ENCODE measurements around the gene DESI1. TPM values are rescaled to one million over a fixed set of nuclear protein-coding genes. Genes with fewer than 3 reads are reported as not detected.

Gene DESI1
- total and polyA plus RNA-seq, 2 of the 13 experiments (the other 11 are each of a cell fraction or from before 2014, with no cell fraction given), result 21.6 to 29.2 TPM

DNA sequence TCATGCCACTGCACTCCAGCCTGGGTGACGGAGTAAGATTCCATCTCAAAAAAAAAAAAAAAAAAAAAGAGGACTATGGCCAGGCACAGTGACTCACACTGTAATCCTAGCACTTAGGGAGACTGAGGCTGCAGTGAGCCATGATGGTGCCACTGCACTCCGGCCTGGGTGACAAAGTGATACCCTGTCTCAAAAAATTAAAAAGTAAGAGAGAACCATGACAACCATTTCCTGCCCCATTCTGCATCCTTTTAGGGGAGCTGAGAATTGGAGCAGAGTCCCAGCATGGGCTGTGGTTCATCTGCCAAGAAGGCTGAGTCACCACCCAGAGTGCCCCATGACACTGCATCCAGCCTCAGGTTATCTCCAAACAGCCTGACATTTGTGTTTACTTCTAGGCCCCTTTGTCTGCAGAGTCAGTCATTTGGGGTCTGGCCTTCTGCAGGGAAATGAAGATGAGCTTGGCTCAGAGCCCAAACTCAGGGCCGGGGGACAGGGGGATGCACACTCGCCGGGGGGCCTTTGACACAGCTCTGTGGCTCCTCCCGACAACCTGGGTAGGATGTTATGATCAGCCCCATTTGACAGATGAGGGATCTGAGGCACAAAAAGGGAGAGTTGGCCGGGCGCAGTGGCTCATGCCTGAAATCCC, 55.3 kb downstream of the DESI1 start:
- in situ Hi-C loops (cut with HindIII; ENCODE audit: extremely low pct_ligation_motif_present, low pct_unique_long_range_greater_than_20kb), result no loop called here
- peak overlapping the region; percentile 45; the same call in 1 of the 2 replicates for H3K4me2 ChIP-seq (ENCODE audit: low read depth, low read length)
- H2AFZ ChIP-seq (ENCODE audit: low read length), result no peak overlapping the region
- DNase-seq (ENCODE audit: low spot score) (peak; percentile 55), FAIRE-seq (peak; percentile 28), ATAC-seq (peak; percentile 56)
- no peak overlapping the region for H3K27ac ChIP-seq (ENCODE audit: extremely low read length, insufficient read depth, low read length)
- H3K4me1 ChIP-seq (ENCODE audit: insufficient read depth, low read length), result peaks cover 51% of the 10 kb centered on the region
- H3K4me3 ChIP-seq (replicated peaks in 1 of 3; ENCODE audit: insufficient read depth in 1 of 3, low read depth in 2 of 3, low read length in 3 of 3), result no peak overlapping the region
- WGBS (ENCODE audit: low lambda C conversion rate), result 11% methylated on average over 8 of the region's 8 CpGs
- intact Hi-C loops (cut with micrococcal nuclease; ENCODE audit: unreplicated experiment), result no loop called here
- CTCF ChIA-PET (ENCODE audit: low intra/inter-chr PET ratio, low total read pairs), result interaction anchor here (1.2 kb wide), 1 partner anchor 11 kb away, joined by 5 read pairs; no protein-coding TSS in a partner anchor
- POLR2A ChIA-PET, result interaction anchor here (0.7 to 2.3 kb wide), 6 partner anchors 8 to 55 kb away, joined by 3 to 6 read pairs (median 4); partner anchors contain the start of gene PMM1
- H4K20me1 ChIP-seq (ENCODE audit: insufficient read depth, low read length), result no peaks in the 10 kb centered on the region
- no peaks in the 10 kb centered on the region for H3K36me3 ChIP-seq (replicated peaks in 1 of 2; ENCODE audit: control insufficient read depth in 1 of 2, insufficient read depth in 2 of 2, low read length in 2 of 2)
- H3K27me3 ChIP-seq (ENCODE audit: control insufficient read depth in 1 of 2, insufficient read depth in 2 of 2, low read length in 2 of 2), result peaks cover 0 to 25% of the 10 kb centered on the region in 2 experiments; a peak in 4 of 5 replicates
- BruUV-seq (replicated peaks), result no TSS peak
- H3K9ac ChIP-seq (ENCODE audit: insufficient read depth, low read depth, low read length), result no peak overlapping the region
- H3K79me2 ChIP-seq (ENCODE audit: insufficient read depth, low read length), result no peaks in the 10 kb centered on the region
- H3K9me3 ChIP-seq (ENCODE audit: low read length), result no peaks in the 10 kb centered on the region
- peak; percentile 88 for TF ChIP-seq MAFG (CRISPR knock-in tag; IDR thresholded peaks at IDR 0.05)
- peak; percentile 30; the same call in 1 of the 2 replicates for TF ChIP-seq ZNF501 (CRISPR knock-in tag; IDR thresholded peaks at IDR 0.05)
- peak; percentile 60 for TF ChIP-seq ZNF629 (CRISPR knock-in tag; conservative IDR thresholded peaks at IDR 0.05)
- peak; percentile 26 to 60; a peak in 2 of 4 replicates for TF ChIP-seq MAFK (conservative IDR thresholded peaks at IDR 0.05 in 1 of 2, IDR thresholded peaks at IDR 0.05 in 1 of 2; ENCODE audit: low read length in 2 of 2)
- TF ChIP-seq MED1 (CRISPR knock-in tag; IDR thresholded peaks at IDR 0.05), result peak; percentile 16; the same call in 1 of the 2 replicates
- TF ChIP-seq, protein P1, sequence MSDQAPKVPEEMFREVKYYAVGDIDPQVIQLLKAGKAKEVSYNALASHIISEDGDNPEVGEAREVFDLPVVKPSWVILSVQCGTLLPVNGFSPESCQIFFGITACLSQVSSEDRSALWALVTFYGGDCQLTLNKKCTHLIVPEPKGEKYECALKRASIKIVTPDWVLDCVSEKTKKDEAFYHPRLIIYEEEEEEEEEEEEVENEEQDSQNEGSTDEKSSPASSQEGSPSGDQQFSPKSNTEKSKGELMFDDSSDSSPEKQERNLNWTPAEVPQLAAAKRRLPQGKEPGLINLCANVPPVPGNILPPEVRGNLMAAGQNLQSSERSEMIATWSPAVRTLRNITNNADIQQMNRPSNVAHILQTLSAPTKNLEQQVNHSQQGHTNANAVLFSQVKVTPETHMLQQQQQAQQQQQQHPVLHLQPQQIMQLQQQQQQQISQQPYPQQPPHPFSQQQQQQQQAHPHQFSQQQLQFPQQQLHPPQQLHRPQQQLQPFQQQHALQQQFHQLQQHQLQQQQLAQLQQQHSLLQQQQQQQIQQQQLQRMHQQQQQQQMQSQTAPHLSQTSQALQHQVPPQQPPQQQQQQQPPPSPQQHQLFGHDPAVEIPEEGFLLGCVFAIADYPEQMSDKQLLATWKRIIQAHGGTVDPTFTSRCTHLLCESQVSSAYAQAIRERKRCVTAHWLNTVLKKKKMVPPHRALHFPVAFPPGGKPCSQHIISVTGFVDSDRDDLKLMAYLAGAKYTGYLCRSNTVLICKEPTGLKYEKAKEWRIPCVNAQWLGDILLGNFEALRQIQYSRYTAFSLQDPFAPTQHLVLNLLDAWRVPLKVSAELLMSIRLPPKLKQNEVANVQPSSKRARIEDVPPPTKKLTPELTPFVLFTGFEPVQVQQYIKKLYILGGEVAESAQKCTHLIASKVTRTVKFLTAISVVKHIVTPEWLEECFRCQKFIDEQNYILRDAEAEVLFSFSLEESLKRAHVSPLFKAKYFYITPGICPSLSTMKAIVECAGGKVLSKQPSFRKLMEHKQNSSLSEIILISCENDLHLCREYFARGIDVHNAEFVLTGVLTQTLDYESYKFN (CRISPR knock-in tag; conservative IDR thresholded peaks at IDR 0.05), result peak; percentile 41
- TF ChIP-seq, protein P2, sequence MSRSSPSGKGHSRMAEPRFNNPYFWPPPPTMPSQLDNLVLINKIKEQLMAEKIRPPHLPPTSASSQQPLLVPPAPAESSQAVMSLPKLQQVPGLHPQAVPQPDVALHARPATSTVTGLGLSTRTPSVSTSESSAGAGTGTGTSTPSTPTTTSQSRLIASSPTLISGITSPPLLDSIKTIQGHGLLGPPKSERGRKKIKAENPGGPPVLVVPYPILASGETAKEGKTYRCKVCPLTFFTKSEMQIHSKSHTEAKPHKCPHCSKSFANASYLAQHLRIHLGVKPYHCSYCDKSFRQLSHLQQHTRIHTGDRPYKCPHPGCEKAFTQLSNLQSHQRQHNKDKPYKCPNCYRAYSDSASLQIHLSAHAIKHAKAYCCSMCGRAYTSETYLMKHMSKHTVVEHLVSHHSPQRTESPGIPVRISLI (CRISPR knock-in tag; IDR thresholded peaks at IDR 0.05; ENCODE audit: borderline replicate concordance), result peak; percentile 60; the same call in 1 of the 2 replicates
- TF ChIP-seq, protein P3, sequence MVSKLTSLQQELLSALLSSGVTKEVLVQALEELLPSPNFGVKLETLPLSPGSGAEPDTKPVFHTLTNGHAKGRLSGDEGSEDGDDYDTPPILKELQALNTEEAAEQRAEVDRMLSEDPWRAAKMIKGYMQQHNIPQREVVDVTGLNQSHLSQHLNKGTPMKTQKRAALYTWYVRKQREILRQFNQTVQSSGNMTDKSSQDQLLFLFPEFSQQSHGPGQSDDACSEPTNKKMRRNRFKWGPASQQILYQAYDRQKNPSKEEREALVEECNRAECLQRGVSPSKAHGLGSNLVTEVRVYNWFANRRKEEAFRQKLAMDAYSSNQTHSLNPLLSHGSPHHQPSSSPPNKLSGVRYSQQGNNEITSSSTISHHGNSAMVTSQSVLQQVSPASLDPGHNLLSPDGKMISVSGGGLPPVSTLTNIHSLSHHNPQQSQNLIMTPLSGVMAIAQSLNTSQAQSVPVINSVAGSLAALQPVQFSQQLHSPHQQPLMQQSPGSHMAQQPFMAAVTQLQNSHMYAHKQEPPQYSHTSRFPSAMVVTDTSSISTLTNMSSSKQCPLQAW (CRISPR knock-in tag; IDR thresholded peaks at IDR 0.05), result peak; percentile 53; the same call in 1 of the 2 replicates
- 0 out of 2 replicates have a peak, but pooled peaks have one; percentile 9 for TF ChIP-seq HNF4G (IDR thresholded peaks at IDR 0.05; ENCODE audit: borderline replicate concordance, low read depth, low read length)
- TF ChIP-seq HNF4G (CRISPR knock-in tag; IDR thresholded peaks at IDR 0.05; ENCODE audit: borderline replicate concordance, low read depth), result no peak
- TF ChIP-seq, protein P4, sequence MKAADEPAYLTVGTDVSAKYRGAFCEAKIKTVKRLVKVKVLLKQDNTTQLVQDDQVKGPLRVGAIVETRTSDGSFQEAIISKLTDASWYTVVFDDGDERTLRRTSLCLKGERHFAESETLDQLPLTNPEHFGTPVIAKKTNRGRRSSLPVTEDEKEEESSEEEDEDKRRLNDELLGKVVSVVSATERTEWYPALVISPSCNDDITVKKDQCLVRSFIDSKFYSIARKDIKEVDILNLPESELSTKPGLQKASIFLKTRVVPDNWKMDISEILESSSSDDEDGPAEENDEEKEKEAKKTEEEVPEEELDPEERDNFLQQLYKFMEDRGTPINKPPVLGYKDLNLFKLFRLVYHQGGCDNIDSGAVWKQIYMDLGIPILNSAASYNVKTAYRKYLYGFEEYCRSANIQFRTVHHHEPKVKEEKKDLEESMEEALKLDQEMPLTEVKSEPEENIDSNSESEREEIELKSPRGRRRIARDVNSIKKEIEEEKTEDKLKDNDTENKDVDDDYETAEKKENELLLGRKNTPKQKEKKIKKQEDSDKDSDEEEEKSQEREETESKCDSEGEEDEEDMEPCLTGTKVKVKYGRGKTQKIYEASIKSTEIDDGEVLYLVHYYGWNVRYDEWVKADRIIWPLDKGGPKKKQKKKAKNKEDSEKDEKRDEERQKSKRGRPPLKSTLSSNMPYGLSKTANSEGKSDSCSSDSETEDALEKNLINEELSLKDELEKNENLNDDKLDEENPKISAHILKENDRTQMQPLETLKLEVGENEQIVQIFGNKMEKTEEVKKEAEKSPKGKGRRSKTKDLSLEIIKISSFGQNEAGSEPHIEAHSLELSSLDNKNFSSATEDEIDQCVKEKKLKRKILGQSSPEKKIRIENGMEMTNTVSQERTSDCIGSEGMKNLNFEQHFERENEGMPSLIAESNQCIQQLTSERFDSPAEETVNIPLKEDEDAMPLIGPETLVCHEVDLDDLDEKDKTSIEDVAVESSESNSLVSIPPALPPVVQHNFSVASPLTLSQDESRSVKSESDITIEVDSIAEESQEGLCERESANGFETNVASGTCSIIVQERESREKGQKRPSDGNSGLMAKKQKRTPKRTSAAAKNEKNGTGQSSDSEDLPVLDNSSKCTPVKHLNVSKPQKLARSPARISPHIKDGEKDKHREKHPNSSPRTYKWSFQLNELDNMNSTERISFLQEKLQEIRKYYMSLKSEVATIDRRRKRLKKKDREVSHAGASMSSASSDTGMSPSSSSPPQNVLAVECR (CRISPR knock-in tag; IDR thresholded peaks at IDR 0.05; ENCODE audit: borderline replicate concordance), result 0 out of 2 replicates have a peak, but pooled peaks have one; percentile 23
- no peak for TF ChIP-seq CEBPG (CRISPR knock-in tag; IDR thresholded peaks at IDR 0.05)

Data from HepG2 (cell line).